ENCODE data around the gene LCE3B.

Gene LCE3B

GRCh38 chr1:152654110-152654509 is 40.5 kb downstream of the LCE3B start:
- Histone ChIP-seq H3K9ac (ENCODE audit: low read depth, low read length, poor library complexity) (no peak overlapping the region), H2BK5ac (ENCODE audit: low read length) (no peak overlapping the region), H3K9me3 (replicated peaks in 1 of 2; ENCODE audit: control insufficient read depth in 2 of 2, insufficient read depth in 1 of 2, low read depth in 1 of 2, low read length in 2 of 2) (peaks cover 0 to 23% of the 10 kb centered on the region in 2 donors), H3K4me3 (ENCODE audit: low read length in 2 of 2) (no peak overlapping the region), H2BK15ac (ENCODE audit: low read length) (no peak overlapping the region), H3K79me1 (ENCODE audit: low read depth, low read length) (no peaks in the 10 kb centered on the region), H3K4me1 (ENCODE audit: control insufficient read depth in 2 of 2, insufficient read depth in 1 of 2, low read depth in 1 of 2, low read length in 2 of 2) (no peaks in the 10 kb centered on the region), H3K14ac (ENCODE audit: low read length) (no peak overlapping the region), H2BK12ac (ENCODE audit: low read length) (no peak overlapping the region), H3K18ac (ENCODE audit: low read length) (no peak overlapping the region), H4K8ac (ENCODE audit: low read depth, low read length) (no peak overlapping the region), H3K27me3 (ENCODE audit: control insufficient read depth in 3 of 3, insufficient read depth in 3 of 3, low read depth in 1 of 3, low read length in 3 of 3) (no peaks in the 10 kb centered on the region), H3K36me3 (replicated peaks in 1 of 2; ENCODE audit: control insufficient read depth in 2 of 2, insufficient read depth in 2 of 2, low read length in 2 of 2) (no peaks in the 10 kb centered on the region), H3K4ac (ENCODE audit: low read length) (no peak overlapping the region), H2AFZ (ENCODE audit: low read length) (no peak overlapping the region), H3K23ac (ENCODE audit: low read depth, low read length, poor library complexity) (no peak overlapping the region), H4K91ac (ENCODE audit: low read depth, low read length, poor library complexity) (no peak overlapping the region), H2BK120ac (ENCODE audit: low read depth, low read length) (no peak overlapping the region), H2AK5ac (ENCODE audit: low read depth, low read length) (no peak overlapping the region), H3K27ac (replicated peaks; ENCODE audit: low read length) (no peak overlapping the region), H3K4me2 (ENCODE audit: insufficient read depth, low read length, poor library complexity, severe bottlenecking) (no peak overlapping the region)
- peak; percentile 17 for DNase-seq (ENCODE audit: low spot score)
- no CpG with 5 or more reads among the region's 10 CpGs for WGBS, 2 donors (ENCODE audit: extremely low coverage in 2 of 2, insufficient read length in 2 of 2, insufficient replicate concordance in 1 of 2)

DNA sequence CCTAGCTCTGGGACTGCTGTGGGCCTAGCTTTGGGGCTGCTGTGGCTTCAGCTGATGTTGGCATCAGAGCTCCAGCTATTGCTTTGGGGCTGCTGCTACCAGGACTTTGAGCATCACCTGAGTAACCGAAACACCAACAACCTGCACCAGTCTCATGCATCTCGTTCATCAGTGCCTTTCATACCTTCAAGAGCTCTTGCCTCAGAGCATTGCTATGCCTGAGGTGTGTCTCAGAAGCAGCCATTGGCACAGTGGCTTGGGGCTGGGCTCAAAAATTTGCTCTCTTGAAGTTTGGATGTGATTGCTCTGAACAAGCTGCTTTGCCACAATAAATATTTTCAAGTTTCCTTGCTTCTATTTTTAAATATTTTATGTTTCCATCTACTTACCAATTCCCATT is 42.8 kb downstream of the LCE3B start:
- no peak overlapping the region for H3K9ac ChIP-seq (ENCODE audit: low read depth, low read length, poor library complexity)
- H2AFZ ChIP-seq (ENCODE audit: low read length), result no peak overlapping the region
- H3K79me1 ChIP-seq (ENCODE audit: low read depth, low read length), result no peaks in the 10 kb centered on the region
- H3K27ac ChIP-seq (replicated peaks; ENCODE audit: low read length), result no peak overlapping the region
- H3K4me1 ChIP-seq (ENCODE audit: control insufficient read depth in 2 of 2, insufficient read depth in 1 of 2, low read depth in 1 of 2, low read length in 2 of 2), result no peaks in the 10 kb centered on the region
- no peak overlapping the region for H3K14ac ChIP-seq (ENCODE audit: low read length)
- no peak overlapping the region for H2AK5ac ChIP-seq (ENCODE audit: low read depth, low read length)
- no peak overlapping the region for H4K8ac ChIP-seq (ENCODE audit: low read depth, low read length)
- H2BK120ac ChIP-seq (ENCODE audit: low read depth, low read length), result no peak overlapping the region
- no peaks in the 10 kb centered on the region for H3K36me3 ChIP-seq (replicated peaks in 1 of 2; ENCODE audit: control insufficient read depth in 2 of 2, insufficient read depth in 2 of 2, low read length in 2 of 2)
- no peak overlapping the region for H2BK12ac ChIP-seq (ENCODE audit: low read length)
- H3K4me3 ChIP-seq (ENCODE audit: low read length in 2 of 2), result no peak overlapping the region
- H2BK15ac ChIP-seq (ENCODE audit: low read length), result no peak overlapping the region
- no peak overlapping the region for H4K91ac ChIP-seq (ENCODE audit: low read depth, low read length, poor library complexity)
- H3K27me3 ChIP-seq (ENCODE audit: control insufficient read depth in 3 of 3, insufficient read depth in 3 of 3, low read depth in 1 of 3, low read length in 3 of 3), result no peaks in the 10 kb centered on the region
- H3K4ac ChIP-seq (ENCODE audit: low read length), result no peak overlapping the region
- WGBS, 2 donors (ENCODE audit: extremely low coverage in 2 of 2, insufficient read length in 2 of 2, insufficient replicate concordance in 1 of 2), result no CpG with 5 or more reads among the region's 2 CpGs
- no peak for DNase-seq (ENCODE audit: low spot score)
- no peak overlapping the region for H3K18ac ChIP-seq (ENCODE audit: low read length)
- H3K9me3 ChIP-seq (replicated peaks in 1 of 2; ENCODE audit: control insufficient read depth in 2 of 2, insufficient read depth in 1 of 2, low read depth in 1 of 2, low read length in 2 of 2), result peaks cover 0 to 27% of the 10 kb centered on the region in 2 donors
- H3K23ac ChIP-seq (ENCODE audit: low read depth, low read length, poor library complexity), result no peak overlapping the region
- no peak overlapping the region for H3K4me2 ChIP-seq (ENCODE audit: insufficient read depth, low read length, poor library complexity, severe bottlenecking)
- no peak overlapping the region for H2BK5ac ChIP-seq (ENCODE audit: low read length)

DNA sequence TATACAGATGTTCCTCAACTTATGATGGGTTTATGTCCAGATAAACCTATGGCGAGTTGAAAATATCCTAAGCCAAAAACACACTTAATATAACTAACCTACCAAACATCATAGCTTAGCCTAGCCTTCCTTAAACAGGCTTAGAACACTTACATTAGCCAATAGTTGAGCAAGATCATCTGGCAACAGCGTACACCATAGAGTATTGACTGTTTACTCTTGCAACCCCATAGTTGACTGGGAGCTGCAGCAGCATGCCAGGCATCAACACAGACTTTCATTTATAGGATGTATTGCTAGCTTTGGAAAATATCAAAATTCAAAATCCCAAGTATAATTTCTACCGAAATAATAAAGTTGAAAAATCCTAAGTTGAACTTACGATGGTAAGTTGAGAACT is 44.1 kb downstream of the LCE3B start:
- no peak overlapping the region for H3K4me3 ChIP-seq (ENCODE audit: low read length in 2 of 2)
- no peak overlapping the region for H3K27ac ChIP-seq (replicated peaks; ENCODE audit: low read length)
- no peak overlapping the region for H4K8ac ChIP-seq (ENCODE audit: low read depth, low read length)
- no peak overlapping the region for H3K23ac ChIP-seq (ENCODE audit: low read depth, low read length, poor library complexity)
- H2BK15ac ChIP-seq (ENCODE audit: low read length), result no peak overlapping the region
- no peak overlapping the region for H3K4me2 ChIP-seq (ENCODE audit: insufficient read depth, low read length, poor library complexity, severe bottlenecking)
- no peaks in the 10 kb centered on the region for H3K4me1 ChIP-seq (ENCODE audit: control insufficient read depth in 2 of 2, insufficient read depth in 1 of 2, low read depth in 1 of 2, low read length in 2 of 2)
- no peaks in the 10 kb centered on the region for H3K27me3 ChIP-seq (ENCODE audit: control insufficient read depth in 3 of 3, insufficient read depth in 3 of 3, low read depth in 1 of 3, low read length in 3 of 3)
- no peaks in the 10 kb centered on the region for H3K79me1 ChIP-seq (ENCODE audit: low read depth, low read length)
- H3K14ac ChIP-seq (ENCODE audit: low read length), result no peak overlapping the region
- DNase-seq (ENCODE audit: low spot score), result no peak
- peaks cover 0 to 20% of the 10 kb centered on the region in 2 donors for H3K9me3 ChIP-seq (replicated peaks in 1 of 2; ENCODE audit: control insufficient read depth in 2 of 2, insufficient read depth in 1 of 2, low read depth in 1 of 2, low read length in 2 of 2)
- no peak overlapping the region for H2AK5ac ChIP-seq (ENCODE audit: low read depth, low read length)
- no peak overlapping the region for H3K18ac ChIP-seq (ENCODE audit: low read length)
- no peak overlapping the region for H2BK5ac ChIP-seq (ENCODE audit: low read length)
- H2AFZ ChIP-seq (ENCODE audit: low read length), result no peak overlapping the region
- no CpG with 5 or more reads among the region's 4 CpGs for WGBS, 2 donors (ENCODE audit: extremely low coverage in 2 of 2, insufficient read length in 2 of 2, insufficient replicate concordance in 1 of 2)
- no peaks in the 10 kb centered on the region for H3K36me3 ChIP-seq (replicated peaks in 1 of 2; ENCODE audit: control insufficient read depth in 2 of 2, insufficient read depth in 2 of 2, low read length in 2 of 2)
- H2BK120ac ChIP-seq (ENCODE audit: low read depth, low read length), result no peak overlapping the region
- no peak overlapping the region for H2BK12ac ChIP-seq (ENCODE audit: low read length)
- H3K9ac ChIP-seq (ENCODE audit: low read depth, low read length, poor library complexity), result no peak overlapping the region
- no peak overlapping the region for H3K4ac ChIP-seq (ENCODE audit: low read length)
- H4K91ac ChIP-seq (ENCODE audit: low read depth, low read length, poor library complexity), result no peak overlapping the region

- Histone ChIP-seq H3K4me2 (ENCODE audit: insufficient read depth, low read length, poor library complexity, severe bottlenecking) (no peak overlapping the region), H3K4ac (ENCODE audit: low read length) (no peak overlapping the region), H2BK5ac (ENCODE audit: low read length) (no peak overlapping the region), H2AFZ (ENCODE audit: low read length) (no peak overlapping the region), H3K4me3 (ENCODE audit: low read length in 2 of 2) (peak overlapping the region in 1 of 2 donors; percentile 43), H4K91ac (ENCODE audit: low read depth, low read length, poor library complexity) (no peak overlapping the region), H2BK15ac (ENCODE audit: low read length) (no peak overlapping the region), H3K14ac (ENCODE audit: low read length) (no peak overlapping the region), H3K27ac (replicated peaks; ENCODE audit: low read length) (no peak overlapping the region), H3K4me1 (ENCODE audit: control insufficient read depth in 2 of 2, insufficient read depth in 1 of 2, low read depth in 1 of 2, low read length in 2 of 2) (no peaks in the 10 kb centered on the region), H4K8ac (ENCODE audit: low read depth, low read length) (no peak overlapping the region), H2AK5ac (ENCODE audit: low read depth, low read length) (no peak overlapping the region), H3K27me3 (ENCODE audit: control insufficient read depth in 3 of 3, insufficient read depth in 3 of 3, low read depth in 1 of 3, low read length in 3 of 3) (no peaks in the 10 kb centered on the region), H3K9me3 (replicated peaks in 1 of 2; ENCODE audit: control insufficient read depth in 2 of 2, insufficient read depth in 1 of 2, low read depth in 1 of 2, low read length in 2 of 2) (peaks cover 0 to 27% of the 10 kb centered on the region in 2 donors), H3K18ac (ENCODE audit: low read length) (no peak overlapping the region), H2BK12ac (ENCODE audit: low read length) (no peak overlapping the region), H3K36me3 (replicated peaks in 1 of 2; ENCODE audit: control insufficient read depth in 2 of 2, insufficient read depth in 2 of 2, low read length in 2 of 2) (no peaks in the 10 kb centered on the region), H3K9ac (ENCODE audit: low read depth, low read length, poor library complexity) (no peak overlapping the region), H2BK120ac (ENCODE audit: low read depth, low read length) (no peak overlapping the region), H3K79me1 (ENCODE audit: low read depth, low read length) (no peaks in the 10 kb centered on the region), H3K23ac (ENCODE audit: low read depth, low read length, poor library complexity) (no peak overlapping the region)
- DNase-seq (ENCODE audit: low spot score), result no peak
- no CpG with 5 or more reads among the region's 3 CpGs for WGBS, 2 donors (ENCODE audit: extremely low coverage in 2 of 2, insufficient read length in 2 of 2, insufficient replicate concordance in 1 of 2)
Observed at GRCh38 chr1:152658649-152659048, 45.0 kb downstream of the LCE3B start.

All from neuronal stem cell (in vitro differentiated cells).